Ectodermal cell (in vitro differentiated cells): ENCODE results near the gene PTPN2.

Source experiments
- H3K27ac ChIP-seq: 2 replicates; pipeline ENCODE4 v1.7.0; 2013; ENCODE audit warnings: mild to moderate bottlenecking, low read depth, low read length; ENCODE audit not compliant: insufficient read depth, poor library complexity, severe bottlenecking
- H3K27me3 ChIP-seq: 2 replicates; pipeline ENCODE4 v1.7.0; 2013; ENCODE audit warnings: mild to moderate bottlenecking, low read length; ENCODE audit not compliant: insufficient read depth, control insufficient read depth, poor library complexity, severe bottlenecking
- H3K36me3 ChIP-seq: one replicate; pipeline ENCODE4 v1.7.0; 2013; ENCODE audit warnings: low read length; ENCODE audit not compliant: control insufficient read depth, insufficient read depth
- H3K4me1 ChIP-seq: one replicate; pipeline ENCODE4 v1.7.0; 2013; ENCODE audit warnings: low read length; ENCODE audit not compliant: control insufficient read depth, insufficient read depth
- H3K4me3 ChIP-seq: 2 replicates; pipeline ENCODE4 v1.7.0; 2013; ENCODE audit warnings: low read depth, low read length, control low read depth; ENCODE audit not compliant: insufficient read depth
- H3K9me3 ChIP-seq: 2 replicates; pipeline ENCODE4 v1.7.0; 2013; ENCODE audit warnings: mild to moderate bottlenecking, low read length, moderate library complexity; ENCODE audit not compliant: control insufficient read depth
- WGBS, 2 experiments: methylation state at CpG; one replicate each; pipeline ENCODE4 v1.1.7; 2013; ENCODE audit warnings: missing lambda C conversion rate in 2 of 2; 5-methylcytosine and 5-hydroxymethylcytosine counted together

PTPN2 gene

GRCh38 chr18:12750715-12751502, 133.1 kb downstream of the PTPN2 start:
- no peak overlapping the region for H3K27ac ChIP-seq
- no peak overlapping the region for H3K4me3 ChIP-seq
- WGBS, 2 experiments: 95 to 97% methylated on average over 18 of the region's 18 CpGs
- H3K9me3 ChIP-seq: no peaks in the 10 kb centered on the region
- H3K27me3 ChIP-seq: no peaks in the 10 kb centered on the region
- H3K4me1 ChIP-seq: no peaks in the 10 kb centered on the region
- no peaks in the 10 kb centered on the region for H3K36me3 ChIP-seq

GRCh38 chr18:12750076-12750714, 133.8 kb downstream of the PTPN2 start:
- Histone ChIP-seq H3K9me3 (no peaks in the 10 kb centered on the region), H3K36me3 (no peaks in the 10 kb centered on the region), H3K4me3 (no peak overlapping the region), H3K27ac (no peak overlapping the region), H3K27me3 (no peaks in the 10 kb centered on the region), H3K4me1 (no peaks in the 10 kb centered on the region)
- 93% methylated on average over 14 of the region's 14 CpGs for WGBS, 2 experiments

GRCh38 chr18:12749121-12749520, 134.9 kb downstream of the PTPN2 start:
- Histone ChIP-seq H3K36me3 (no peaks in the 10 kb centered on the region), H3K9me3 (no peaks in the 10 kb centered on the region), H3K4me3 (no peak overlapping the region), H3K27ac (no peak overlapping the region), H3K4me1 (no peaks in the 10 kb centered on the region), H3K27me3 (no peaks in the 10 kb centered on the region)
- 91 to 92% methylated on average over 12 to 13 of the region's 13 CpGs for WGBS, 2 experiments

- 88 to 92% methylated on average over 5 of the region's 5 CpGs for WGBS, 2 experiments
- Histone ChIP-seq H3K27ac (no peak overlapping the region), H3K36me3 (no peaks in the 10 kb centered on the region), H3K4me1 (no peaks in the 10 kb centered on the region), H3K9me3 (no peaks in the 10 kb centered on the region), H3K4me3 (no peak overlapping the region), H3K27me3 (no peaks in the 10 kb centered on the region)
Measured at GRCh38 chr18:12748671-12749070, 135.4 kb downstream of the PTPN2 start.

GRCh38 chr18:12747530-12748315, 136.3 kb downstream of the PTPN2 start:
- H3K4me3 ChIP-seq: no peak overlapping the region
- no peaks in the 10 kb centered on the region for H3K27me3 ChIP-seq
- H3K36me3 ChIP-seq: no peaks in the 10 kb centered on the region
- no peaks in the 10 kb centered on the region for H3K9me3 ChIP-seq
- H3K27ac ChIP-seq: no peak overlapping the region
- WGBS, 2 experiments: 91% methylated on average over 8 of the region's 8 CpGs
- H3K4me1 ChIP-seq: no peaks in the 10 kb centered on the region

GRCh38 chr18:12745095-12745795, 138.8 kb downstream of the PTPN2 start:
- 89 to 90% methylated on average over 4 to 7 of the region's 7 CpGs for WGBS, 2 experiments

GRCh38 chr18:12744103-12744502, 139.9 kb downstream of the PTPN2 start:
- WGBS, 2 experiments: 0% methylated on average over 1 of the region's 2 CpGs
- Histone ChIP-seq H3K4me3 (no peak overlapping the region), H3K27ac (no peak overlapping the region), H3K27me3 (no peaks in the 10 kb centered on the region), H3K9me3 (no peaks in the 10 kb centered on the region), H3K4me1 (no peaks in the 10 kb centered on the region), H3K36me3 (no peaks in the 10 kb centered on the region)

More at GRCh38 chr18:12745095-12745795, 138.8 kb downstream of the PTPN2 start:
- Histone ChIP-seq H3K27me3 (no peaks in the 10 kb centered on the region), H3K9me3 (no peaks in the 10 kb centered on the region), H3K27ac (no peak overlapping the region), H3K4me1 (no peaks in the 10 kb centered on the region), H3K36me3 (no peaks in the 10 kb centered on the region), H3K4me3 (no peak overlapping the region)

- Histone ChIP-seq H3K4me1 (no peaks in the 10 kb centered on the region), H3K27me3 (no peaks in the 10 kb centered on the region), H3K36me3 (no peaks in the 10 kb centered on the region), H3K27ac (no peak overlapping the region), H3K4me3 (no peak overlapping the region), H3K9me3 (no peaks in the 10 kb centered on the region)
- WGBS, 2 experiments: 91 to 94% methylated on average over 5 of the region's 5 CpGs
Measured at GRCh38 chr18:12742453-12742852, 141.6 kb downstream of the PTPN2 start.
